ENCODE results near the gene SORCS2. TPM values are rescaled to one million over a fixed set of nuclear protein-coding genes. Genes with fewer than 3 reads are reported as not detected.

Gene SORCS2
- total and polyA plus RNA-seq, 2 of the 8 experiments (the other 6 are each of a cell fraction or from before 2014, with no cell fraction given): 0.36 to 1.8 TPM

GRCh38 chr4:7301846-7302630 is 109.7 kb downstream of the SORCS2 start:
- H3K79me1 ChIP-seq (ENCODE audit: low read depth, low read length): no peaks in the 10 kb centered on the region; the same call in 1 of the 2 replicates
- no peaks in the 10 kb centered on the region for H3K9me3 ChIP-seq (ENCODE audit: insufficient read depth in 2 of 2, low read depth in 1 of 2, low read length in 1 of 2)
- H4K91ac ChIP-seq (replicated peaks; ENCODE audit: insufficient read length, low read length): no peak overlapping the region
- ChIA-PET POLR2A (ENCODE audit: partially characterized antibody) (no interaction called here), CTCF (ENCODE audit: partially characterized antibody) (interaction anchor here (0.6 to 2.3 kb wide), 12 partner anchors 11 to 1934 kb away, joined by 3 to 8 read pairs (median 4); no protein-coding TSS in a partner anchor)
- no peak overlapping the region for H2BK12ac ChIP-seq (ENCODE audit: low read depth, low read length)
- no peaks in the 10 kb centered on the region; a peak in 1 of 7 replicates for H3K27me3 ChIP-seq (replicated peaks in 1 of 4; ENCODE audit: control insufficient read depth in 3 of 4, extremely low read depth in 1 of 4, insufficient read depth in 3 of 4, low read length in 3 of 4)
- WGBS, 2 experiments (ENCODE audit: extremely low coverage in 1 of 2, insufficient coverage in 1 of 2, insufficient read length in 1 of 2, insufficient replicate concordance in 2 of 2, low coverage in 1 of 2, low lambda C conversion rate in 2 of 2, missing lambda C conversion rate in 1 of 2): 87% methylated on average over 20 of the region's 20 CpGs; no CpG with 5 or more reads in 1 of the 2 experiments
- H4K20me1 ChIP-seq (replicated peaks in 1 of 2; ENCODE audit: control insufficient read depth in 1 of 2, insufficient read depth in 2 of 2, low read length in 2 of 2): peaks cover 0 to 1% of the 10 kb centered on the region in 2 experiments
- no peak for DNase-seq (ENCODE audit: low read depth in 1 of 2, low spot score in 2 of 2)
- no peak for FAIRE-seq
- no peak overlapping the region for H3K23ac ChIP-seq (ENCODE audit: insufficient read length)
- no peaks in the 10 kb centered on the region for H3K23me2 ChIP-seq (ENCODE audit: low read depth, low read length)
- H3K18ac ChIP-seq (ENCODE audit: extremely low read depth, low read length): no peak overlapping the region
- no peak overlapping the region for H2BK20ac ChIP-seq (ENCODE audit: low read length)
- no peak overlapping the region for H3K4me2 ChIP-seq (ENCODE audit: insufficient read depth in 1 of 2, low read depth in 2 of 2, low read length in 2 of 2)
- H3K4ac ChIP-seq (replicated peaks; ENCODE audit: insufficient read length, low read depth, low read length): no peak overlapping the region
- no peak overlapping the region for H3K4me3 ChIP-seq (ENCODE audit: extremely low read depth in 1 of 4, insufficient read depth in 2 of 4, low read depth in 3 of 4, low read length in 4 of 4)
- 0 out of 2 replicates have a peak overlapping the region, but pooled peaks have one; percentile 24 for H2AK5ac ChIP-seq (ENCODE audit: low read depth, low read length)
- no peak overlapping the region for H4K5ac ChIP-seq (ENCODE audit: insufficient read length, low read depth, low read length)
- no peaks in the 10 kb centered on the region for H3K79me2 ChIP-seq (ENCODE audit: control insufficient read depth in 1 of 2, insufficient read depth in 2 of 2, low read length in 2 of 2)
- no peak overlapping the region for H2AFZ ChIP-seq (ENCODE audit: low read length)
- peaks cover 0 to 5% (median 0%) of the 10 kb centered on the region in 4 experiments; a peak in 1 of 7 replicates for H3K4me1 ChIP-seq (replicated peaks in 1 of 4; ENCODE audit: control insufficient read depth in 3 of 4, insufficient read depth in 4 of 4, low read length in 3 of 4)
- no peaks in the 10 kb centered on the region for H3K36me3 ChIP-seq (ENCODE audit: control insufficient read depth in 2 of 4, insufficient read depth in 4 of 4, low read length in 3 of 4)
- no peak overlapping the region for H3K9ac ChIP-seq (replicated peaks in 1 of 4; ENCODE audit: extremely low read depth in 1 of 4, low read depth in 3 of 4, low read length in 3 of 4)
- H3K56ac ChIP-seq (replicated peaks; ENCODE audit: insufficient read length, low read depth, low read length): no peak overlapping the region
- H2BK120ac ChIP-seq (replicated peaks; ENCODE audit: low read depth, low read length): no peak overlapping the region
- H2BK15ac ChIP-seq (ENCODE audit: low read length): no peak overlapping the region
- H3K14ac ChIP-seq (ENCODE audit: insufficient read length): no peak overlapping the region
- no peak overlapping the region for H3K27ac ChIP-seq (ENCODE audit: low read depth, low read length)
- no peak overlapping the region for H4K8ac ChIP-seq (ENCODE audit: extremely low read depth, insufficient read depth, low read length)
- H2BK5ac ChIP-seq (ENCODE audit: low read depth, low read length): no peak overlapping the region
